Caco-2 (cell line): ENCODE measurements around the gene IFTAP. TPM values are rescaled to one million over a fixed set of nuclear protein-coding genes. Genes with fewer than 3 reads are reported as not detected.

ENCODE experiments used
- BruUV-seq: library from RNA; stranded (reverse); fragments of 400-500 nt; replicated peaks from 2 replicates; lab custom pipeline; 2021; lab: Mats Ljungman, UMichigan
- CTCF ChIA-PET: fragments of 300-600 bp; sonication (Branson Sonifier 250); formaldehyde crosslinking; loops from one replicate; lab custom pipeline; 2022; ENCODE audit warnings: antibody characterized with exemption; lab: Charles Lee
- POLR2A ChIA-PET: fragments of 300-600 bp; sonication (Branson Sonifier 250); formaldehyde crosslinking; loops from one replicate; lab custom pipeline; 2022; ENCODE audit warnings: antibody characterized with exemption; lab: Charles Lee
- DNase-seq, 2 experiments: peaks; one replicate each; pipeline versions ENCODE4 v3.0.0 to v3.0.0-alpha.2; 2020 to 2022
- H3K27me3 ChIP-seq: replicated peaks from 2 replicates; pipeline ENCODE4 v1.6.0; 2011; ENCODE audit warnings: low read length; ENCODE audit not compliant: control insufficient read depth, insufficient read depth
- H3K36me3 ChIP-seq: 2 replicates; pipeline ENCODE4 v1.5.1; 2011; ENCODE audit warnings: low read length; ENCODE audit not compliant: control insufficient read depth, insufficient read depth
- H3K4me1 ChIP-seq: fragments of 250-450 bp; sonication (Bioruptor Pico); 2 replicates; pipeline ENCODE4 v1.5.1; 2020; ENCODE audit warnings: mild to moderate bottlenecking
- H3K4me3 ChIP-seq: 2 replicates; pipeline ENCODE4 v1.5.1; 2011; ENCODE audit warnings: low read depth, mild to moderate bottlenecking, control low read depth, low read length
- H3K9me3 ChIP-seq: fragments of 250-450 bp; sonication (Bioruptor Pico); 2 replicates; pipeline ENCODE4 v1.5.1; 2020; ENCODE audit warnings: mild to moderate bottlenecking, moderate library complexity
- H3K27ac Mint-ChIP-seq: one replicate; pipeline ENCODE4 v1.8.0; 2022; ENCODE audit warnings: mixed read lengths; ENCODE audit not compliant: unreplicated experiment
- H3K27me3 Mint-ChIP-seq: one replicate; pipeline ENCODE4 v1.8.0; 2022; ENCODE audit warnings: mixed read lengths; ENCODE audit not compliant: insufficient read depth, unreplicated experiment
- H3K36me3 Mint-ChIP-seq: one replicate; pipeline ENCODE4 v1.8.0; 2022; ENCODE audit warnings: mild to moderate bottlenecking, mixed read lengths; ENCODE audit not compliant: insufficient read depth, unreplicated experiment
- H3K4me1 Mint-ChIP-seq: one replicate; pipeline ENCODE4 v1.8.0; 2022; ENCODE audit warnings: low read depth, mixed read lengths; ENCODE audit not compliant: unreplicated experiment
- H3K4me3 Mint-ChIP-seq: one replicate; pipeline ENCODE4 v1.8.0; 2022; ENCODE audit warnings: mild to moderate bottlenecking, moderate library complexity, mixed read lengths; ENCODE audit not compliant: unreplicated experiment
- H3K9me3 Mint-ChIP-seq: one replicate; pipeline ENCODE4 v1.8.0; 2022; ENCODE audit warnings: mixed read lengths; ENCODE audit not compliant: unreplicated experiment
- CTCF ChIP-seq, 2 experiments: fragments of 200-600 bp in 1 of 2; IDR thresholded peaks; 1 replicate in 1 of 2; 2 replicates in 1 of 2; pipeline versions ENCODE4 v1.5.1 to v1.8.0; 2011 to 2022; ENCODE audit warnings: antibody characterized with exemption in 1 of 2, control low read depth in 1 of 2, inconsistent platforms in 1 of 2, low read depth in 1 of 2, low read length in 1 of 2, mild to moderate bottlenecking in 1 of 2, moderate library complexity in 1 of 2; ENCODE audit not compliant: insufficient read depth in 1 of 2, severe bottlenecking in 1 of 2, unreplicated experiment in 1 of 2
- intact Hi-C: fragments of 100-400 bp; cut with micrococcal nuclease; formaldehyde crosslinking; loops from one replicate; pipeline ENCODE4 v1.10.0; 2022; ENCODE audit not compliant: unreplicated experiment
- total RNA-seq: library from RNA; stranded (reverse); gene quantifications from 2 replicates; pipeline ENCODE4 v1.2.3, GENCODE V29; 2022

Gene IFTAP
- total RNA-seq, 1 experiment from 2014 or later: 10.4 TPM

DNA sequence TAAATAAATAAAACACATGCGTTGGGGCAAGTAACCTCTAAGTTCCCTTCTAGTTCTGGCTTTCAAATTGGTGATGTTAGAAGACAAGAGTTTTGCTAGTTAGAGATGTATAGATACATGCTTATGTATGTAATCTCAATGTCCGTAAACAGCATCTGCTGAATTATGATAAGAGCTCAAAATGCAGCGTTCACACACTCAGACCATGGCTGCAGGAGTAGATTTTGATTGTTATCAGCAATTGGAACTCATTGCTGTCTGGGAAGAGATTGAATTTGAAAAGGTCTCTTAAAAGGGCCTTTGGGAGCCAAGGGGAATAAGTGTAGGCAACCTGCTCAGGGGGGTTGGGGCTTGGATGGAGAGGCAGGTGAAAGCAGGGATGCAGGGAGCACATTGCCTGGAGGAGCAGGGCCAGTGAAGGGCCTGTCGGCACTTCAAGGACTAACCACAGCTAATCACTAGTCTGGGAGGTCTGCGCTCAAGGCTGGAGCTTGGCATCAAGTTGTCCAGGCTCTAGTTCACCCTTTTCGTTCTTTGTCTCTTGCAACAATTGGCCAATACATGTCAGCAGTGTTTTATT is 29.2 kb upstream of the IFTAP start:
- ChIA-PET CTCF (interaction anchor here (0.6 to 3.5 kb wide), 5 partner anchors 133 to 182 kb away, joined by 3 to 35 read pairs (median 6); no protein-coding TSS in a partner anchor), POLR2A (no interaction called here)
- Mint-ChIP-seq H3K27me3 (peaks cover 8% of the 10 kb centered on the region), H3K36me3 (no peaks in the 10 kb centered on the region), H3K27ac (no peak overlapping the region), H3K4me3 (no peak overlapping the region), H3K4me1 (no peaks in the 10 kb centered on the region), H3K9me3 (no peaks in the 10 kb centered on the region)
- H3K9me3 ChIP-seq: no peaks in the 10 kb centered on the region
- TF ChIP-seq CTCF (IDR thresholded peaks at IDR 0.05; ENCODE audit: insufficient read depth in 1 of 2, low read depth in 1 of 2, low read length in 1 of 2, severe bottlenecking in 1 of 2, unreplicated experiment in 1 of 2): no peak
- no peak overlapping the region for H3K4me3 ChIP-seq
- intact Hi-C loops: no loop called here
- BruUV-seq: no TSS peak
- no peaks in the 10 kb centered on the region; the same call in 1 of the 2 replicates for H3K27me3 ChIP-seq
- H3K4me1 ChIP-seq: no peaks in the 10 kb centered on the region
- DNase-seq: no peak
- no peaks in the 10 kb centered on the region for H3K36me3 ChIP-seq

DNA sequence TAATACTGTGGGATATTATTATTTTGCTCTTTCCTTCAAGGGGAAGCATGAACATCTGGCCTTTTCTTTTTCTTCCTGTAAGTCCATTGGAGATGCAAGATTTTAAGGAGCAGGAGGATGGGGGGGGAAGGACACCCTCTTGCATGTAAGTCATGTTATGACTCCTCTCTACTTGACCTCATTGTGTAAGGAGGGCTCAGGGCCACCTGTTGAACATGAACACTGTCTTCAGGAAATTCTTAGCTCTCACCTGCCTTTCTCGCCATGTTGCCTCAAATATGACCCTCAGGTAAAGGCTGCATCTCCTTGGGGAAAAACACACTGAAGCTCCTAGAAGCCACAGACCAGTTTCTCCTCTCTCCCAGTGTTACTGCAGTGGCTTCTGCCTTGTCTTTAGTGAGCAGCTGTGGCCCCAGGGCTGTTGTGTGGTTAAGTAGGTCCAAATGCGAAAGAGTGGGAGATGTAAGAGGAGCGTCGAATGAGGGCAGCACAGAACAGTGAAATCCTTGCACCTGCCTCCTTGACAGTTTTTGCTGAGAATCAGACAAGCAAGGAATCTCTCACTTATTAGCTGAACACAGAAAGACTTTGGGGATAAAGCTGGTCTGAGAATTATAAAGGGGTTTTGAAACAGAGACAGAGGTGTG is 27.8 kb upstream of the IFTAP start:
- ChIA-PET POLR2A (no interaction called here), CTCF (interaction anchor here (1.2 kb wide), 1 partner anchor 180 kb away, joined by 4 read pairs; no protein-coding TSS in a partner anchor)
- Histone ChIP-seq H3K9me3 (no peaks in the 10 kb centered on the region), H3K4me3 (no peak overlapping the region), H3K4me1 (no peaks in the 10 kb centered on the region), H3K27me3 (no peaks in the 10 kb centered on the region; the same call in 1 of the 2 replicates), H3K36me3 (no peaks in the 10 kb centered on the region)
- Mint-ChIP-seq H3K27me3 (peaks cover 13% of the 10 kb centered on the region), H3K27ac (no peak overlapping the region), H3K36me3 (no peaks in the 10 kb centered on the region), H3K9me3 (no peaks in the 10 kb centered on the region), H3K4me3 (no peak overlapping the region), H3K4me1 (no peaks in the 10 kb centered on the region)
- intact Hi-C loops: no loop called here
- TF ChIP-seq CTCF (IDR thresholded peaks at IDR 0.05; ENCODE audit: insufficient read depth in 1 of 2, low read depth in 1 of 2, low read length in 1 of 2, severe bottlenecking in 1 of 2, unreplicated experiment in 1 of 2): no peak
- no TSS peak for BruUV-seq
- no peak for DNase-seq

GRCh38 chr11:36567694-36568093 is 26.6 kb upstream of the IFTAP start, which contains the start of gene RAG1:
Gene RAG1 (plus strand): TSS chr11:36568007. CDS start chr11:36573305, 5,298 bp downstream.
- no peaks in the 10 kb centered on the region for H3K9me3 ChIP-seq
- Mint-ChIP-seq H3K27me3 (peaks cover 13% of the 10 kb centered on the region), H3K9me3 (no peaks in the 10 kb centered on the region), H3K27ac (no peak within 1 kb of the TSS), H3K4me1 (no peaks in the 10 kb centered on the region), H3K36me3 (no peaks in the 10 kb centered on the region), H3K4me3 (no peak within 1 kb of the TSS)
- DNase-seq: no peak
- H3K36me3 ChIP-seq: no peaks in the 10 kb centered on the region
- ChIA-PET CTCF (no interaction called here), POLR2A (no interaction called here)
- intact Hi-C loops: no loop called here
- H3K27me3 ChIP-seq: no peaks in the 10 kb centered on the region; the same call in 1 of the 2 replicates
- no peak for TF ChIP-seq CTCF (IDR thresholded peaks at IDR 0.05; ENCODE audit: insufficient read depth in 1 of 2, low read depth in 1 of 2, low read length in 1 of 2, severe bottlenecking in 1 of 2, unreplicated experiment in 1 of 2)
- H3K4me1 ChIP-seq: no peaks in the 10 kb centered on the region
- H3K4me3 ChIP-seq: no peak within 1 kb of the TSS
- no TSS peak for BruUV-seq
